Testis (tissue), 3 donors: ENCODE results near the gene ANO10. TPM values are rescaled to one million over a fixed set of nuclear protein-coding genes. Genes with fewer than 3 reads are reported as not detected.

Experiments used
- DNase-seq: peaks from one replicate; pipeline ENCODE4 v3.0.0-alpha.2; 2019
- H3K27ac ChIP-seq, 2 donors: fragments of 200-600 bp; sonication (generic); one replicate each; pipeline ENCODE4 v1.5.1; 2019
- H3K27me3 ChIP-seq: fragments of 200-600 bp; sonication (generic); one replicate; pipeline ENCODE4 v1.5.1; 2019
- H3K36me3 ChIP-seq: fragments of 200-600 bp; sonication (generic); one replicate; pipeline ENCODE4 v1.5.1; 2017; ENCODE audit warnings: low read depth; ENCODE audit errors: missing control alignments
- H3K4me1 ChIP-seq: fragments of 200-600 bp; sonication (generic); one replicate; pipeline ENCODE4 v1.5.1; 2019
- H3K4me3 ChIP-seq, 2 donors: fragments of 200-600 bp; sonication (generic); one replicate each; pipeline ENCODE4 v1.5.1; 2017 to 2019
- H3K9me3 ChIP-seq: fragments of 200-600 bp; sonication (generic); one replicate; pipeline ENCODE4 v1.5.1; 2017
- CTCF ChIP-seq, 3 experiments: fragments of 450-650 bp in 2 of 3; fragments of 200-600 bp in 1 of 3; sonication (generic) in 1 of 3; IDR thresholded peaks; one replicate each; pipeline ENCODE4 v1.5.1; 2016 to 2019; ENCODE audit warnings: antibody characterized with exemption in 3 of 3, mild to moderate bottlenecking in 2 of 3, moderate library complexity in 1 of 3
- POLR2A ChIP-seq: fragments of 450-650 bp; IDR thresholded peaks from one replicate; pipeline ENCODE4 v1.6.1; 2017; ENCODE audit warnings: antibody characterized with exemption, mild to moderate bottlenecking, moderate library complexity
- WGBS, 2 donors: methylation state at CpG; one replicate each; pipeline ENCODE4 v1.1.5; 2018; 5-methylcytosine and 5-hydroxymethylcytosine counted together
- intact Hi-C: fragments of 100-400 bp; cut with DNase I; formaldehyde crosslinking; loops from one replicate; pipeline ENCODE4 v1.15.1; 2023; ENCODE audit warnings: low total_unique reads
- polyA plus RNA-seq: library from polyadenylated mRNA; stranded (reverse); fragments of 350-450 nt; fragmentation: Illumina TruSeq; extraction: RNeasy Lipid Tissue Mini Kit (QIAGEN cat#74804); gene quantifications from one replicate; pipeline ENCODE4 v1.2.3, GENCODE V29; 2014; ENCODE audit warnings: low read depth, low replicate concordance; ENCODE audit not compliant: insufficient read depth
- total RNA-seq, 2 donors: library from RNA; depleted of rRNA; stranded (reverse); fragments of >200 nt; gene quantifications; one replicate each; pipeline ENCODE4 v1.2.3, GENCODE V29; 2016

Gene ANO10
- total and polyA plus RNA-seq, 3 donors from 2014 or later = 19.9 to 26.3 (median 25.0) TPM

GRCh38 chr3:43328653-43329052 lies 293.2 kb downstream of the ANO10 start:
- no peaks in the 10 kb centered on the region for H3K36me3 ChIP-seq
- no peaks in the 10 kb centered on the region for H3K9me3 ChIP-seq
- no peak overlapping the region for H3K4me3 ChIP-seq
- peaks cover 15% of the 10 kb centered on the region for H3K4me1 ChIP-seq
- no peak for DNase-seq
- TF ChIP-seq CTCF (IDR thresholded peaks at IDR 0.05) (no peak), POLR2A (no peak)
- H3K27ac ChIP-seq = no peak overlapping the region
- H3K27me3 ChIP-seq = no peaks in the 10 kb centered on the region
- intact Hi-C loops = no loop called here

GRCh38 chr3:43327582-43327979 lies 294.2 kb downstream of the ANO10 start:
- Histone ChIP-seq H3K4me3 (no peak overlapping the region), H3K27ac (peak overlapping the region in 1 of 2 donors; percentile 0), H3K4me1 (peaks cover 15% of the 10 kb centered on the region), H3K27me3 (no peaks in the 10 kb centered on the region), H3K9me3 (no peaks in the 10 kb centered on the region), H3K36me3 (no peaks in the 10 kb centered on the region)
- no peak for DNase-seq
- intact Hi-C loops = no loop called here
- TF ChIP-seq CTCF (IDR thresholded peaks at IDR 0.05) (no peak), POLR2A (no peak)

- no peak for DNase-seq
- peak overlapping the region in 1 of 2 donors; percentile 0 for H3K27ac ChIP-seq
- no peaks in the 10 kb centered on the region for H3K9me3 ChIP-seq
- no peaks in the 10 kb centered on the region for H3K36me3 ChIP-seq
- no peak overlapping the region for H3K4me3 ChIP-seq
- intact Hi-C loops = no loop called here
- H3K4me1 ChIP-seq = peaks cover 15% of the 10 kb centered on the region
- TF ChIP-seq POLR2A = no peak
- TF ChIP-seq CTCF (IDR thresholded peaks at IDR 0.05) = no peak
- 58 to 59% methylated on average over 3 of the region's 3 CpGs for WGBS, 2 donors
- no peaks in the 10 kb centered on the region for H3K27me3 ChIP-seq
Observed at GRCh38 chr3:43326891-43327581, 294.8 kb downstream of the ANO10 start.

- intact Hi-C loops = no loop called here
- DNase-seq = no peak
- WGBS, 2 donors = 83 to 100% methylated on average over 1 of the region's 1 CpG
- Histone ChIP-seq H3K27ac (no peak overlapping the region), H3K4me1 (peaks cover 15% of the 10 kb centered on the region), H3K9me3 (no peaks in the 10 kb centered on the region), H3K27me3 (no peaks in the 10 kb centered on the region), H3K36me3 (no peaks in the 10 kb centered on the region), H3K4me3 (no peak overlapping the region)
- TF ChIP-seq CTCF (IDR thresholded peaks at IDR 0.05) (no peak), POLR2A (no peak)
Observed at GRCh38 chr3:43323541-43323940, 298.3 kb downstream of the ANO10 start.

- Histone ChIP-seq H3K27me3 (no peaks in the 10 kb centered on the region), H3K4me1 (no peaks in the 10 kb centered on the region), H3K27ac (no peak overlapping the region), H3K36me3 (no peaks in the 10 kb centered on the region), H3K9me3 (no peaks in the 10 kb centered on the region), H3K4me3 (no peak overlapping the region)
- no peak for DNase-seq
- 93% methylated on average over 5 of the region's 5 CpGs for WGBS, 2 donors
- intact Hi-C loops = no loop called here
- TF ChIP-seq CTCF (IDR thresholded peaks at IDR 0.05) = no peak
- TF ChIP-seq POLR2A = no peak
Observed at GRCh38 chr3:43320288-43320687, 301.5 kb downstream of the ANO10 start.
